Measurements from ENCODE around the gene CLCNKB. TPM values are rescaled to one million over a fixed set of nuclear protein-coding genes. Genes with fewer than 3 reads are reported as not detected.

Gene CLCNKB
- total RNA-seq, 1 experiment from 2014 or later = not detected

DNA sequence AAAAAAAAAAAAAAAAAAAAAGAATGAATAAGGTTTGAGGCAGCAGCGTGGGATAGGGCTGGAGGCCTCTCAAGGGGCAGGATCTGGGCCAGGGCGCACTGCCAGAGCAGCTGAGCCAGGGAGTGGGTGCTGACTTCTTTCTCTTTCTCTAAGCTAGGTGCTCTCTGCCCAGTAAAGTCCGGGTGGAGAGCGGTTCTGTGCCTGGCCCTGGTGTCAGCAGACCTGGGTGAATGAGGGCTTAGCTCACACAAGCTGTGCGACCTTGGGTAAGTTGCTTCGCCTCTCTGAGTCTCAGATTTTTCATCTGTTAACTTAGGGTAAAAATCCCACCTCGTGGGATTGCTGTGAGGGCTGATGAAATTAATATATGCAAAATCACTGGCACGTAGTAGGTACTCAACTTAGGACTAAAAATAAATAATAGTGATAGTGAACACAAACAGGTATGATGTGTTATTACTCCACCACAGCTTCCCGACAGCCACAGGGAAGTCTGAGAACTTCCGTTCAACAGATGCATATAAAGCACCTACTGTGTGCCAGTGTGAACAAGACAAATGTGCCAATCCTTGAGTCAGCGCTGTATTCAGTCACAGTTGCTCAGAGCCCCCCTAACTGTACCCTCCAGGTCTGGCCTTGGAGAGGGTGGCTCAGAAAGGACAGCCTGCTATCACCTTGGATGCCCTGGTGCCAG, 31.9 kb downstream of the CLCNKB start:
- ATAC-seq (no peak), DNase-seq (ENCODE audit: low read depth, low spot score) (no peak)
- H3K4me3 ChIP-seq (ENCODE audit: low read depth in 2 of 2, low read length in 2 of 2) = no peak overlapping the region
- no peaks in the 10 kb centered on the region for H3K9me3 ChIP-seq (ENCODE audit: control insufficient read depth, insufficient read depth, low read depth, low read length)
- BruUV-seq (replicated peaks) = no TSS peak
- no peaks in the 10 kb centered on the region for H3K36me3 ChIP-seq (ENCODE audit: control insufficient read depth, insufficient read depth, low read length)
- POLR2A ChIA-PET = interaction anchor here (0.6 kb wide), 1 partner anchor 109 kb away, joined by 4 read pairs; no protein-coding TSS in a partner anchor
- CTCF ChIA-PET = interaction anchor here (0.6 to 0.7 kb wide), 3 partner anchors 79 to 121 kb away, joined by 3 to 14 read pairs (median 12); no protein-coding TSS in a partner anchor
- H3K27ac ChIP-seq (ENCODE audit: low read length) = no peak overlapping the region; the same call in 1 of the 2 replicates
- in situ Hi-C loops (cut with HindIII; ENCODE audit: low pct_unique_long_range_greater_than_20kb, low sequenced_read_pairs) (no loop called here), intact Hi-C loops (cut with micrococcal nuclease; ENCODE audit: unreplicated experiment) (loop anchor here (5.0 kb wide), 1 partner anchor 287 kb away; no protein-coding TSS in a partner anchor)
- TF ChIP-seq, protein P1, sequence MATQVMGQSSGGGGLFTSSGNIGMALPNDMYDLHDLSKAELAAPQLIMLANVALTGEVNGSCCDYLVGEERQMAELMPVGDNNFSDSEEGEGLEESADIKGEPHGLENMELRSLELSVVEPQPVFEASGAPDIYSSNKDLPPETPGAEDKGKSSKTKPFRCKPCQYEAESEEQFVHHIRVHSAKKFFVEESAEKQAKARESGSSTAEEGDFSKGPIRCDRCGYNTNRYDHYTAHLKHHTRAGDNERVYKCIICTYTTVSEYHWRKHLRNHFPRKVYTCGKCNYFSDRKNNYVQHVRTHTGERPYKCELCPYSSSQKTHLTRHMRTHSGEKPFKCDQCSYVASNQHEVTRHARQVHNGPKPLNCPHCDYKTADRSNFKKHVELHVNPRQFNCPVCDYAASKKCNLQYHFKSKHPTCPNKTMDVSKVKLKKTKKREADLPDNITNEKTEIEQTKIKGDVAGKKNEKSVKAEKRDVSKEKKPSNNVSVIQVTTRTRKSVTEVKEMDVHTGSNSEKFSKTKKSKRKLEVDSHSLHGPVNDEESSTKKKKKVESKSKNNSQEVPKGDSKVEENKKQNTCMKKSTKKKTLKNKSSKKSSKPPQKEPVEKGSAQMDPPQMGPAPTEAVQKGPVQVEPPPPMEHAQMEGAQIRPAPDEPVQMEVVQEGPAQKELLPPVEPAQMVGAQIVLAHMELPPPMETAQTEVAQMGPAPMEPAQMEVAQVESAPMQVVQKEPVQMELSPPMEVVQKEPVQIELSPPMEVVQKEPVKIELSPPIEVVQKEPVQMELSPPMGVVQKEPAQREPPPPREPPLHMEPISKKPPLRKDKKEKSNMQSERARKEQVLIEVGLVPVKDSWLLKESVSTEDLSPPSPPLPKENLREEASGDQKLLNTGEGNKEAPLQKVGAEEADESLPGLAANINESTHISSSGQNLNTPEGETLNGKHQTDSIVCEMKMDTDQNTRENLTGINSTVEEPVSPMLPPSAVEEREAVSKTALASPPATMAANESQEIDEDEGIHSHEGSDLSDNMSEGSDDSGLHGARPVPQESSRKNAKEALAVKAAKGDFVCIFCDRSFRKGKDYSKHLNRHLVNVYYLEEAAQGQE (IDR thresholded peaks at IDR 0.05; ENCODE audit: insufficient read depth in 1 of 2, low read depth in 2 of 2, low read length in 1 of 2) = no peak
- no peak for TF ChIP-seq TCF7L2 (IDR thresholded peaks at IDR 0.05; ENCODE audit: low read depth, low read length)
- TF ChIP-seq, protein P2, sequence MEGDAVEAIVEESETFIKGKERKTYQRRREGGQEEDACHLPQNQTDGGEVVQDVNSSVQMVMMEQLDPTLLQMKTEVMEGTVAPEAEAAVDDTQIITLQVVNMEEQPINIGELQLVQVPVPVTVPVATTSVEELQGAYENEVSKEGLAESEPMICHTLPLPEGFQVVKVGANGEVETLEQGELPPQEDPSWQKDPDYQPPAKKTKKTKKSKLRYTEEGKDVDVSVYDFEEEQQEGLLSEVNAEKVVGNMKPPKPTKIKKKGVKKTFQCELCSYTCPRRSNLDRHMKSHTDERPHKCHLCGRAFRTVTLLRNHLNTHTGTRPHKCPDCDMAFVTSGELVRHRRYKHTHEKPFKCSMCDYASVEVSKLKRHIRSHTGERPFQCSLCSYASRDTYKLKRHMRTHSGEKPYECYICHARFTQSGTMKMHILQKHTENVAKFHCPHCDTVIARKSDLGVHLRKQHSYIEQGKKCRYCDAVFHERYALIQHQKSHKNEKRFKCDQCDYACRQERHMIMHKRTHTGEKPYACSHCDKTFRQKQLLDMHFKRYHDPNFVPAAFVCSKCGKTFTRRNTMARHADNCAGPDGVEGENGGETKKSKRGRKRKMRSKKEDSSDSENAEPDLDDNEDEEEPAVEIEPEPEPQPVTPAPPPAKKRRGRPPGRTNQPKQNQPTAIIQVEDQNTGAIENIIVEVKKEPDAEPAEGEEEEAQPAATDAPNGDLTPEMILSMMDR (IDR thresholded peaks at IDR 0.05) = no peak
- no peak for TF ChIP-seq POLR2AphosphoS5 (IDR thresholded peaks at IDR 0.05; ENCODE audit: low read depth, low read length)
- TF ChIP-seq SIN3A (IDR thresholded peaks at IDR 0.05; ENCODE audit: borderline replicate concordance, insufficient read depth, low read depth, low read length) = no peak
- H3K27me3 ChIP-seq (ENCODE audit: control insufficient read depth, insufficient read depth, low read length) = no peaks in the 10 kb centered on the region
- H3K4me1 ChIP-seq (ENCODE audit: control insufficient read depth, insufficient read depth, low read length) = peaks cover 39% of the 10 kb centered on the region

DNA sequence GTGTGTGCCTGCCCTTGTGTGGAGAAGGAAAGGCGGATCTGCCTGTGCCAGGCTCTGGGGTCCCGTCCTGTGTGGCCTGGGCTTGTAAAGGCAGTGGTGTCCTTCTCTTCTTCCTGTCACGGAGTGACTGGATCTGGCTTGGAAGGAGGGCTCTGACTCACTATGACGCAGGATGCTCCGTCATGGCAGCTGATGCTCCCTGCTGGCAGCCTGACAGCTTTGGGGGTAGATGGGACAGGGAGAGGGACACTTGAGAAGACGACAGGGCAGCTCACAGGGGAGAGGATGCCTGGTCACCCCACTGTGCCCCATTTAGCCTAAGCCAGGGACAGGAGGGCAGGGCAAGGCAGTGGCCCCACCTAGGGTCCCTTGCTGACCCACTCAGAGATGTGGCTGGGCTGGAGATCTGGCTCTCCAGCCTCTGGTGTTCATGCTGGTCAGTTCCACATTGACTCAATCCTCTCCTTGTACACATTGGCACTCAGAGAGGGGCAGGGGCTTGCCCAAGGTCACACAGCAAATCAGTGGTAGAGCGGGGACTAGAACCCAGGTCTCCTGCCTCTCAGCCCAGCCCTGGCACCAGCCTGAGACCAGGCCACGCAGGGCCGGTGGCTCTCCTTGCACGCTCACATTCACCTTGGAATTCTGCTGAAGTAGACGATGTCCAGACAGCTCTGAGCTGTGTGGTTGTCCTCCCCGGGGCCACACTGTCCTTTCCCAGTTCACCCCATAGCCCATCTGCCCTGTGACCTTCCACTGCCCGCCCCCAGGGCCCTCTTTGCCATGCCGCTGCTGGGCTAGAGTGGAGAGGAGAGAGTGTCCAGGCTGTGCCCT, 32.7 kb downstream of the CLCNKB start:
- in situ Hi-C loops (cut with HindIII; ENCODE audit: low pct_unique_long_range_greater_than_20kb, low sequenced_read_pairs) = no loop called here
- ATAC-seq (peak; percentile 24), DNase-seq (ENCODE audit: low read depth, low spot score) (peak; percentile 91)
- Histone ChIP-seq H3K9me3 (ENCODE audit: control insufficient read depth, insufficient read depth, low read depth, low read length) (no peaks in the 10 kb centered on the region), H3K4me1 (ENCODE audit: control insufficient read depth, insufficient read depth, low read length) (peaks cover 41% of the 10 kb centered on the region), H3K27ac (ENCODE audit: low read length) (peak overlapping the region; percentile 45; the same call in 1 of the 2 replicates), H3K27me3 (ENCODE audit: control insufficient read depth, insufficient read depth, low read length) (no peaks in the 10 kb centered on the region), H3K4me3 (ENCODE audit: low read depth in 2 of 2, low read length in 2 of 2) (no peak overlapping the region), H3K36me3 (ENCODE audit: control insufficient read depth, insufficient read depth, low read length) (no peaks in the 10 kb centered on the region)
- BruUV-seq (replicated peaks) = no TSS peak
- TF ChIP-seq TCF7L2 (IDR thresholded peaks at IDR 0.05; ENCODE audit: low read depth, low read length) (no peak), POLR2AphosphoS5 (IDR thresholded peaks at IDR 0.05; ENCODE audit: low read depth, low read length) (no peak), SIN3A (IDR thresholded peaks at IDR 0.05; ENCODE audit: borderline replicate concordance, insufficient read depth, low read depth, low read length) (no peak)
- TF ChIP-seq, protein P2 (IDR thresholded peaks at IDR 0.05) = no peak
- TF ChIP-seq, protein P1 (IDR thresholded peaks at IDR 0.05; ENCODE audit: insufficient read depth in 1 of 2, low read depth in 2 of 2, low read length in 1 of 2) = no peak
- intact Hi-C loops (cut with micrococcal nuclease; ENCODE audit: unreplicated experiment) = loop anchor here (5.0 kb wide), 1 partner anchor 286 kb away; no protein-coding TSS in a partner anchor
- CTCF ChIA-PET = interaction anchor here (0.5 kb wide), 1 partner anchor 13 kb away, joined by 3 read pairs; no protein-coding TSS in a partner anchor
- POLR2A ChIA-PET = no interaction called here
